GM04504 (cell line): Measurements from ENCODE around the gene ANTKMT.
"Not testable (repeated sequence)": the region's sequence is repeated elsewhere in the genome, so short reads cannot be mapped to it uniquely, and the experiment has no call there.

Experiments
- DNase-seq: peaks from one replicate; pipeline ENCODE4 v3.0.0-alpha.2; 2012; ENCODE audit warnings: low read depth

Gene ANTKMT

GRCh38 chr16:728131-728889 is 7.4 kb downstream of the ANTKMT start:
- no peak for DNase-seq

- no peak for DNase-seq
These were observed 8.2 kb downstream of the ANTKMT start for GRCh38 chr16:728890-729744.

- DNase-seq, result no peak
These were observed 9.1 kb downstream of the ANTKMT start for GRCh38 chr16:729768-730665.

GRCh38 chr16:730666-731509 is 9.9 kb downstream of the ANTKMT start:
- no peak for DNase-seq

- DNase-seq, result no peak
These were observed 11.4 kb downstream of the ANTKMT start for GRCh38 chr16:732332-732731.

GRCh38 chr16:732936-733335 is 12.0 kb downstream of the ANTKMT start:
- DNase-seq, result no peak

GRCh38 chr16:733382-734207 is 12.6 kb downstream of the ANTKMT start:
- no peak for DNase-seq

GRCh38 chr16:734208-734980 is 13.4 kb downstream of the ANTKMT start:
- no peak for DNase-seq

GRCh38 chr16:734981-735881 is 14.3 kb downstream of the ANTKMT start:
- no peak for DNase-seq

- no peak for DNase-seq
These were observed 15.1 kb downstream of the ANTKMT start for GRCh38 chr16:735982-736453.

GRCh38 chr16:736936-737481 is 16.1 kb downstream of the ANTKMT start:
- no peak for DNase-seq

- DNase-seq, result no peak
These were observed 18.9 kb downstream of the ANTKMT start for GRCh38 chr16:739560-740458.

GRCh38 chr16:740459-740763 is 19.5 kb downstream of the ANTKMT start:
- DNase-seq, result no peak

- peak; percentile 71 for DNase-seq
These were observed 20.0 kb downstream of the ANTKMT start, which contains the start of gene CIAO3 for GRCh38 chr16:740764-741505. TSS of gene CIAO3 (minus strand) at chr16:740997. CDS start at chr16:740985, 12 bp downstream.

- DNase-seq, result no peak
These were observed 21.2 kb downstream of the ANTKMT start for GRCh38 chr16:741986-742629.

GRCh38 chr16:742894-743293 is 21.9 kb downstream of the ANTKMT start:
- not testable (repeated sequence) for DNase-seq
